Tibial nerve (tissue), 4 donors: ENCODE results near the gene FBXO27. TPM values are rescaled to one million over a fixed set of nuclear protein-coding genes. Genes with fewer than 3 reads are reported as not detected.

ENCODE experiments used
- DNase-seq, 2 donors: peaks; one replicate each; pipeline ENCODE4 v3.0.0-alpha.2; 2019; ENCODE audit warnings: low spot score in 2 of 2
- H3K27ac ChIP-seq, 4 donors: fragments of 200-600 bp; sonication (generic) in 3 of 4; one replicate each; pipeline ENCODE4 v1.5.1; 2017 to 2019; ENCODE audit warnings: mild to moderate bottlenecking in 1 of 4
- H3K27me3 ChIP-seq, 2 donors: fragments of 200-600 bp; sonication (generic) in 1 of 2; one replicate each; pipeline versions ENCODE4 v1.5.1 to v1.6.0; 2017 to 2019
- H3K36me3 ChIP-seq, 3 donors: fragments of 200-600 bp; sonication (generic); one replicate each; pipeline ENCODE4 v1.5.1; 2018 to 2019
- H3K4me1 ChIP-seq, 4 donors: fragments of 200-600 bp; sonication (generic) in 3 of 4; one replicate each; pipeline ENCODE4 v1.5.1; 2017 to 2019
- H3K4me3 ChIP-seq, 4 donors: fragments of 200-600 bp; sonication (generic) in 3 of 4; one replicate each; pipeline ENCODE4 v1.5.1; 2017 to 2019; ENCODE audit warnings: mild to moderate bottlenecking in 1 of 4, moderate library complexity in 1 of 4
- H3K9me3 ChIP-seq, 4 donors: fragments of 200-600 bp; sonication (generic) in 3 of 4; one replicate each; pipeline ENCODE4 v1.5.1; 2017 to 2019
- CTCF ChIP-seq, 5 experiments: fragments of 200-600 bp in 3 of 5; fragments of 450-650 bp in 2 of 5; sonication (generic) in 3 of 5; IDR thresholded peaks; one replicate each; pipeline ENCODE4 v1.5.1; 2016 to 2019; ENCODE audit warnings: antibody characterized with exemption in 5 of 5, mild to moderate bottlenecking in 3 of 5, moderate library complexity in 2 of 5
- EP300 ChIP-seq, 2 donors: sonication (generic); formaldehyde crosslinking; IDR thresholded peaks; one replicate each; pipeline ENCODE4 v1.6.1; 2017; ENCODE audit warnings: antibody characterized with exemption in 2 of 2, mild to moderate bottlenecking in 1 of 2
- POLR2A ChIP-seq, 2 donors: fragments of 450-650 bp; IDR thresholded peaks; one replicate each; pipeline ENCODE4 v1.6.1; 2017; ENCODE audit warnings: antibody characterized with exemption in 2 of 2, mild to moderate bottlenecking in 2 of 2, moderate library complexity in 2 of 2
- WGBS, 2 donors: methylation state at CpG; one replicate each; pipeline ENCODE4 v1.1.5; 2018; 5-methylcytosine and 5-hydroxymethylcytosine counted together
- total RNA-seq, 4 donors: library from RNA; depleted of rRNA; stranded (reverse); fragments of >200 nt; gene quantifications; one replicate each; pipeline ENCODE4 v1.1.0, GENCODE V29; 2016

FBXO27 gene
- total RNA-seq, 4 donors from 2014 or later, result 3.6 to 8.0 (median 5.9) TPM

GRCh38 chr19:39064405-39064804 lies 32.1 kb upstream of the FBXO27 start:
- no peaks in the 10 kb centered on the region for H3K4me1 ChIP-seq
- DNase-seq, result no peak
- no peak overlapping the region for H3K27ac ChIP-seq
- TF ChIP-seq POLR2A (IDR thresholded peaks at IDR 0.05), result no peak
- no peak for TF ChIP-seq CTCF (IDR thresholded peaks at IDR 0.05)
- no peak for TF ChIP-seq EP300 (IDR thresholded peaks at IDR 0.05)
- no peaks in the 10 kb centered on the region for H3K27me3 ChIP-seq
- no peaks in the 10 kb centered on the region for H3K36me3 ChIP-seq
- H3K9me3 ChIP-seq, result no peaks in the 10 kb centered on the region
- 67 to 70% methylated on average over 6 of the region's 6 CpGs for WGBS, 2 donors
- H3K4me3 ChIP-seq, result no peak overlapping the region

GRCh38 chr19:39060171-39060570 lies 27.8 kb upstream of the FBXO27 start:
- DNase-seq, result no peak
- no peak overlapping the region for H3K4me3 ChIP-seq
- H3K27me3 ChIP-seq, result no peaks in the 10 kb centered on the region
- H3K4me1 ChIP-seq, result no peaks in the 10 kb centered on the region
- no peak for TF ChIP-seq CTCF (IDR thresholded peaks at IDR 0.05)
- TF ChIP-seq POLR2A (IDR thresholded peaks at IDR 0.05), result no peak
- no peak for TF ChIP-seq EP300 (IDR thresholded peaks at IDR 0.05)
- H3K27ac ChIP-seq, result no peak overlapping the region
- no peaks in the 10 kb centered on the region for H3K36me3 ChIP-seq
- H3K9me3 ChIP-seq, result no peaks in the 10 kb centered on the region
- 78 to 84% methylated on average over 4 of the region's 4 CpGs for WGBS, 2 donors

DNA sequence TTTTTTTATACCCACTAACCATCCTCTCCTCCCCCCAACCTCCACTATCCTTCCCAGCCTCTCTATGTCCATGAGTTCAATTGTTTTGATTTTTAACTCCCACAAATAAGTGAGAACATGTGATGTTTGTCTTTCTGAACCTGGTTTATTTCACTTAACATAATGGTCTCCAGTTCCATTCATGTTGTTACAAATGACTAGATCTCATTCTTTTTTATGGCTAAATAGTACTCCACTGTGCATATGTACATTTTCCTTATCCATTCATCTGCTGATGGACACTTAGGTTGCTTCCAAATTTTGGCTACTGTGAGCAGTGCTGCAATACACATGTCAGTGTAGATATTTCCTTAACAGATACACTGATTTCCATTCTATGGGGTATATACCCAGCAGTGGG lies 27.0 kb upstream of the FBXO27 start:
- Histone ChIP-seq H3K4me1 (no peaks in the 10 kb centered on the region), H3K36me3 (no peaks in the 10 kb centered on the region), H3K4me3 (no peak overlapping the region), H3K27me3 (no peaks in the 10 kb centered on the region), H3K9me3 (peaks cover 0 to 7% (median 0%) of the 10 kb centered on the region in 4 donors), H3K27ac (no peak overlapping the region)
- DNase-seq, result no peak
- TF ChIP-seq POLR2A (IDR thresholded peaks at IDR 0.05) (no peak), EP300 (IDR thresholded peaks at IDR 0.05) (no peak), CTCF (IDR thresholded peaks at IDR 0.05) (no peak)

DNA sequence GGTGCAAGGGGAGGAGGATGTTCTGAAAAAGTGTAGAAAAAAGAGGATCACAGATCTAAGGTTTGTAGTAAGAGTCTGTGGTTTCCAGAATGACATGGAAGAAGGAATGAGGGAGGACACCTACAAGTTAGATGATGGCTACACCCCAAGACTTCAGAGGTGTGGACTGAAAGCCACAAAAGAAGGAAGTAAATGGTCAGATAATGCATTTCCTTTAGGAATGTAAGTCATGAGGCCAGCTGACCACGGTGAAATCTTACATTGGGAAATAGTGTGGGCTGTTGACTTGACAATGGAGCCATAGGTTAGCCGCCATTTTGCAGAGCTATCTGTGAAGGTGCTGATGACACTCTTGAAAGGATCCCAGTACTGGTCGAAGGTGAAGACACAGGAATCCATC lies 25.3 kb upstream of the FBXO27 start:
- Histone ChIP-seq H3K36me3 (no peaks in the 10 kb centered on the region), H3K27me3 (no peaks in the 10 kb centered on the region), H3K9me3 (peaks cover 0 to 7% (median 0%) of the 10 kb centered on the region in 4 donors), H3K4me3 (no peak overlapping the region), H3K4me1 (no peaks in the 10 kb centered on the region), H3K27ac (no peak overlapping the region)
- DNase-seq, result no peak
- WGBS, 2 donors, result 82% methylated on average over 3 of the region's 3 CpGs
- TF ChIP-seq POLR2A (IDR thresholded peaks at IDR 0.05), result no peak
- no peak for TF ChIP-seq EP300 (IDR thresholded peaks at IDR 0.05)

GRCh38 chr19:39054091-39054470 lies 21.7 kb upstream of the FBXO27 start:
- Histone ChIP-seq H3K9me3 (peaks cover 0 to 7% (median 0%) of the 10 kb centered on the region in 4 donors), H3K27me3 (no peaks in the 10 kb centered on the region), H3K27ac (peak overlapping the region in 2 of 4 donors; percentile 36 to 66), H3K4me3 (no peak overlapping the region), H3K36me3 (no peaks in the 10 kb centered on the region), H3K4me1 (no peaks in the 10 kb centered on the region)
- 85 to 97% methylated on average over 2 of the region's 2 CpGs for WGBS, 2 donors
- DNase-seq, result no peak
- no peak for TF ChIP-seq POLR2A (IDR thresholded peaks at IDR 0.05)
- no peak for TF ChIP-seq EP300 (IDR thresholded peaks at IDR 0.05)
- no peak for TF ChIP-seq CTCF (IDR thresholded peaks at IDR 0.05)
